Fibroblast of skin of left biceps (primary cell): ENCODE data around the gene HSD17B1.
"Not testable (repeated sequence)": the region's sequence is repeated elsewhere in the genome, so short reads cannot be mapped to it uniquely, and the experiment has no call there.

Experiments used
- DNase-seq, 2 experiments: peaks; one replicate each; pipeline ENCODE4 v3.0.0-alpha.2; 2013; ENCODE audit warnings: low read depth in 2 of 2

The HSD17B1 gene

DNA sequence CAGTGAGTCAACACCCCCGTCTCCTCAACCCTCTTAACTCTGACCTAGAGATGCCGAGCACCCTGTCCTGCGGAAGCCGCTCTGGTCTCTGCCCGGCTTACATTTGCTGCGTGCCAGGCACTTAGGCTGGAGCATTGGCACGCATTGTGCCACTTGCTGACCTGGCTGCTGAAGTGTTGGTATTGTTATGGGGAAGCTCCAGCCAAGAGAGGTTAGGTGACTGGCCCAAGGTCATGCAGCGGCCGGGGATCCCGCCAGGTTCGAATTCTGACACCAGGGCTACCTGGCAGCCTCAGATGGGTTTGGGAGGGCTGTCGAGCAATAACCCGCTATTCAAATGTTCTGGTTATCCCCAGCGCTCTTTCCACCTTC is 5.0 kb upstream of the HSD17B1 start:
- no peak for DNase-seq

DNA sequence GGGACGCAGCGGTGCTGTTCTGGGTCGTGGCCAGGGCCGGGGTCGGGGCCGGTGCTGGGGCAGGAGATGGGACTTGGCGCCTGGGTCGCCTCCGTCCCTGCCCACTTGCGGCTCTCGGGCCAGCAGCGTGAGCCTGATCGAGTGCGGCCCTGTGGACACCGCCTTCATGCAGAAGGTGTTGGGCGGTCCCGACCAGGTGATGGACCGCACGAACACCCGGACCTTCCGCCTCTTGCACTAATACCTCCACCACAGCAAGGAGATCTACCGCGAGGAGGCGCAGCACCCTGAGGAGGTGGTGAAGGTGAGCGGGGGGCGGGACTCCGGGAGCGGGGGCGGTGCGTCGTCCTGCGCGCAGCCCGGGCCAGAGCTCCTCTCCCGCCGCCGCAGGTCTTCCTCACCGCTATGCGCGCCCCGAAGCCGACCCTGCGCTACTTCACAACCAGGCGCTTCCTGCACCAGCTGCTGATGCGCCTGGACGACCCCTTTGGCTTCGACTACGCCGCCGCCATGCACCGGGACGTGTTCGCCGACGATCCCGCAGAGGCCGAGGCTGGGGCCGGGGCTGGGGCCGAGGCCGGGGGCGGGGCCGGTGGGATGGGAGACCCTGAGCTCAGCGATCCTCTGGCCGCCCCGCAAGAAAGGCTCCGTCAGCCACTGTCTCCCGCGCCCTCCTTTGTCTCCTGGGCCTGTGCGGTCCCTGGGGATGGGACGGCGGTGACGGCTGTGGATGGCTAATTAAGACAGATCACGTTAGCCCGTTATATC is 4.5 kb upstream of the HSD17B1 start:
- DNase-seq = no peak

DNA sequence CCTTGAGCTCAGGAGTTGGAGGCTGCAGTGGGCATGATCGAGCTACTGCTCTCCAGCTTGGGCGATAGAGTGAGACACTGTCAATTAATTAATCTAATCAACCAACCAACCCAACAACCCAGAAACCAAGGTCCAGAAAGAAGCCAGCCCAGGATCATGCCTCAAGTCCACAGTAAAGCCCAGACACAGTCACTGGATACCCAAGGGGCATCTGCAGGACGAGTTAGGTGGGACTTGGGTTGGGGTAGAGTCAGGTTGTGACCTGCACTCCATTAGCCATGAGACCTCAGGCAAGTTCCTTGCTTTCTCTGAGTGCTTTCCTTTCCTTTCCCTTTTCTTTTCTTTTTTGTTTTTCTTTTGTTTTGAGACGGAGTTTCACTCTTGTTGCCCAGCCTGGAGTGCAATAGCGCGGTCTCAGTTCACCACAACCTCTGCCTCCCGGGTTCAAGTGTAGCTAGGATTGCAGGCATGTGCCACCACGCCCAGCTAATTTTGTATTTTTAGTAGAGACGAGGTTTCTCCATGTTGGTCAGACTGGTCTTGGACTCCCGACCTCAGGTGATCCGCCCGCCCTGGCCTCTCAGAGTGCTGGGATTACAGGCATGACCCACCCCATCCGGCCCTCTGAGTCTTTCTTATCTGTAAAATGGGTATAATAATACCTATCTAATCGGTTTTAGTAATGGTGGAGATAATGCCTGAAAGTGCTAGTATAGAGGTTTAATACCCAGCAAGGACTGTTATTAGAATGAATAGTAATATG is 3.5 kb upstream of the HSD17B1 start:
- DNase-seq = no peak

DNA sequence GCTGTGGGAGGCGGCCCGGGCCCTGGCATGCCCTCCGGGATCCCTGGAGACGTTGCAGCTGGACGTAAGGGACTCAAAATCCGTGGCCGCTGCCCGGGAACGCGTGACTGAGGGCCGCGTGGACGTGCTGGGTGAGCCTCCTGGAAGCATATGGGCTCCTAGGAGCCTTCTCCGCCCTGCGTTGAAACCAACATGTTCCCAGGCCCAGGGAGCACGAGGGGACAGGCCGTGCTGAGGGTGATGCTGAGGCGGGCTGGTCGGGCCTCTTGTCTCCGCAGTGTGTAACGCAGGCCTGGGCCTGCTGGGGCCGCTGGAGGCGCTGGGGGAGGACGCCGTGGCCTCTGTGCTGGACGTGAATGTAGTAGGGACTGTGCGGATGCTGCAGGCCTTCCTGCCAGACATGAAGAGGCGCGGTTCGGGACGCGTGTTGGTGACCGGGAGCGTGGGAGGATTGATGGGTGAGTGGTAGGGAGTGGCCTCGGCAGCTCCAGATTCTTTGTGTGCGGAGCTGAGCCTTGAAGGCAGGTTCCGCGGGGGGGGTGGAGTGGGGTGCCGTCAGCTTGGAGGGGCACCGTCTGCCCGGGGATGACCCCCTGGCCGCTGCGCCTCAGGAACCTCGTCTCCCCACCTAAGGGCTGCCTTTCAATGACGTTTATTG is 567 bp downstream of the HSD17B1 start:
- no peak for DNase-seq

DNA sequence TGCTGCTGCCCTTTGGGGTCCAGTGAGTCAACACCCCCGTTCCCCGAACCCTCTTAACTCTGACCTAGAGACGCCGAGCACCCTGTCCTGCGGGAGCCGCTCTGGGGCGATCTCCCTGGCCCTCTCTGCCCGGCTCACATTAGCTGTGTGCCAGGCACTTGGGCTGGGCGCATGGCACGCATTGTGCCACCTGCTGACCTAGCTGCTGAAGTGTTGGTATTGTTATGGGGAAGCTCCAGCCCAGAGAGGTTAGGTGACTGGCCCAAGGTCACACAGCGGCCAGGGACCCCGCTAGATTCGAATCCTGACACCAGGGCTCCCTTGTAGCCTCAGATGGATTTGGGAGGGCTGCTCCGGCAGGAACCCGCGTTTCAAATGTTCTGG is 1.1 kb downstream of the HSD17B1 start:
- no peak for DNase-seq

DNA sequence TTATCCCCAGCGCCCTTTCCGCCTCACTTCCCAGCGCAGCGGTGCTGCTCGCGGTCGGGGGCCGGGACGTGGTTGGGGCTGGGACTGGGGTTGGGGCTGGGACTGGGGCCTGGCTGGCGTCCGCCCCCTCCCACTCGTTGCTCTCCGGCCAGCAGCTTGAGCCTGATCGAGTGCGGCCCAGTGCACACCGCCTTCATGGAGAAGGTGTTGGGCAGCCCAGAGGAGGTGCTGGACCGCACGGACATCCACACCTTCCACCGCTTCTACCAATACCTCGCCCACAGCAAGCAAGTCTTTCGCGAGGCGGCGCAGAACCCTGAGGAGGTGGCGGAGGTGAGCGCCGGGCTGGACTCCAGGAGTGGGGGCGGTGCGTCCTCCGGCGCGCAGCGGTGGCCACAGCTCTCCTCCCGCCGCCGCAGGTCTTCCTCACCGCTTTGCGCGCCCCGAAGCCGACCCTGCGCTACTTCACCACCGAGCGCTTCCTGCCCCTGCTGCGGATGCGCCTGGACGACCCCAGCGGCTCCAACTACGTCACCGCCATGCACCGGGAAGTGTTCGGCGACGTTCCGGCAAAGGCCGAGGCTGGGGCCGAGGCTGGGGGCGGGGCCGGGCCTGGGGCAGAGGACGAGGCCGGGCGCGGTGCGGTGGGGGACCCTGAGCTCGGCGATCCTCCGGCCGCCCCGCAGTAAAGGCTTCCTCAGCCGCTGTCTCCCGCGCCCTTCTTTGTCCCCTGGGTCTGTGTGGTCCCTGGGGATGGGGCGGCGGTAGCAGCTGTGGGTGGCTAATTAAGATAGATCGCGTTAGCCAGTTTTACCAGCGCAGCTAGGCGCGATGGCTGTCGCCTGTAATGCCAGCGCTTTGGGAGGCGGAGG is 1.8 kb downstream of the HSD17B1 start:
- DNase-seq = peak in 1 of 2 experiments; percentile 31

DNA sequence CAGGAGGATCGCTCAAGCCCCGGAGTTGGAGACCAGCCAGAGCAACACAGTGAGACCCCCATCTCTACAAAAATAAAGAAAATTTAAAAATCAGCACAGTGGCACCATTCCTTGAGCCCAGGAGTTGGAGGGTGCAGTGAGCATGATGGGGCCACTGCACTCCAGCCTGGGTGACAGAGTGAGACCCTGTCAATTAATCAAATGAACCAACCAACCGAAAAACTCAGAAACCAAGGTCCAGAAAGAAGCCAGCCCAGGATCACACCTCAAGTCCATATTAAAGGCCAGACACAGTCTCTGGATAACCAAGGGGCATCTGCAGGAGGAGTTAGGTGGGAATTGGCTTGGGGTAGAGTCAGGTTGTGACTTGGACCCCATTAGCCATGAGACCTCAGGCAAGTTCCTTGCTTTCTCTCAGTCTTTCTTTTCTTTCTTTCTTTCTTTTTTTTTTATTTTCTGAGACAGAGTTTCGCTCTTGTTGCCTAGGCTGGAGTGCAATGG is 2.4 kb downstream of the HSD17B1 start:
- DNase-seq = no peak

DNA sequence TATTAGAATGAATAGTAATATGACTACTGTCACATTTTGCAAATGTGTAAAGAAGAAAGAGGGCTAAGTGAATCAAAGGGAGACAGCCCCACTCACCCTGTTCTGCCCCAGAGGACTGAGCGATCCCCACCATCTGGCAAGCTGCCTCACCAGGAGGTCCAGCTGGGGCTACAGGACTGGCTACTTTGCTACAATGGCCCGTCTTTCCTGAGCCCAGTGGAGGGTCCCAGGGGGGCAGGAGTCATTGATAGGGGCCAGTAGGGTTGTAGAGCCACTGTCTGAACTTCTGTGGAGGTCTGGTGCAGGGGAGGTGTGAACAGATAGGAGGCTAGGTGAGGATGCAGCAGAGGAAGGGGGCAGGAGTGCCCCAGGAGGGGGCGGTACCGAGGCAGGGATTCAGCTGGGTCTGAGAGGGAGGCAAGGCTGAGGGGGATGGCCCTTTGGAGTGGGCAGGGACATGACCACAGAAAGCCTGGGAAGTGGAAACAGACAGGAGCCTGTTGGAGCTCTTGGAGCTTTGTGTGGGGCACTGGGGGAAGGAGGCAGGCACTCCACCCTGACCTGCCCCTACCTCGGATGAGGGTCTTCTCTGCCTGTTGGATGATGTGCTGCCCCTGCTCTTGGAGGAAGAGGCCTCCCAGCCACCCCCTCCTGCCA is 3.4 kb downstream of the HSD17B1 start:
- not testable (repeated sequence) for DNase-seq

DNA sequence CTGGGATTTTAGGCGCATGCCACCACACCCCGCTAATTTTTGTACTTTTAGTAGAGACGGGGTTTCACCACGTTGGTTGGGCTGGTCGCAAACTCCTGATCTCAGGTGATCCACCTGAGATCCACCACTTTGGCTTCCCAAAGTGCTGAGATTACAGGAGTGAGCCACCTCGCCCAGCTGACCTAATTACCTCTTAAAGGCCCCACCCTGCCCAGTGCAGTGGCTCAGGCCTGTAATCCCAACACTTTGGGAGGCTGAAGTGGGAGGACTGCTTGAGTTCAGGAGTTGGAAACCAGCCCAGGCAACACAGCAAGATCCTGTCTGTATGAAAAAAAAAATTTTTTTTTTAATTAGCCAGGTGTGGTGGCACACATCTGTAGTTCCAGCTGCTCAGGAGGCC is 6.4 kb downstream of the HSD17B1 start:
- no peak for DNase-seq

DNA sequence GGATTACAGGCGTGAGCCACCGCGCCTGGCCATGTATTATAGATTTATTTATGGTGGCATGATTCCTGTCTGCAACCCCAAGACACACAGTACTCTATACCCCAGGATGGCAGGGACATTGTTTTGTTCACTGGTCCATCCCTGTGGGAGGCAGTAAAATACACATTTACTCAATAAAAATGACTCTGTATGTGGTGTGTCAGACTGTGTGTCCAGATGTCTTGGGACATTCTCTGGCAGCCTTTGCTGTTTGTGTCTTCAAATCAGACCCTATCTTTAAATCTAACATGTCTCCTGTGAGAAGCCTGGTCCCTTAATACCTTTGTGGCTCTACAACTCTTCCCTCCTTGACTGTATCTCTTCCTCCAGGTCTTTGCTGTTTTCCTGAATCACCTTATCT is 7.5 kb downstream of the HSD17B1 start:
- no peak for DNase-seq

DNA sequence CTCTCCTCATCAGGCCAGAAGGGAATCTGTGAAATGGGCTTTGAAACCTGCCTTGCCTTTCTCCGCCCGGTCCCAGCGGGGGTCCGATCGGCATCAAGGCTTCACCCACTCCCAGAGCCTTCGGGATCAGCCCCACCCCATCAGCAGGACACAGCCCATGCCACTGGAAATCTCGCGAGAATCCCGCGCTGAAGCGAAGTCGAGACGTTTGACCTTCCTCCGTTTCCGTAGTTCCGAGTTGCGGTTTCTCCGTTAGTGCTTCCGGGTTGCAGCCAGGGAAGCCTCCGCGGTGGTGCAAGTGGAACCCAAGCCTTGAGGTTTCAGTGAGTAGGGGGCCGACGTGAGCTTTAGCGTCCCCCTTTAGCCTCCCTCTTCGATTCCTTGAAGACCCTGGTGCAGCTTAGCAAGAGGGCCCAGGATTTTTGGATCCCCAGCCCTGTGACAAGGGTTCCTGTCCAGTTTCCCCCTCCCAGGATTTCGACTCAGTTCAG is 9.2 kb downstream of the HSD17B1 start, which contains the start of gene COASY:
Gene COASY, plus strand, starts transcription at position 252 of the 491 bp plus-strand sequence. CDS start 475 bp downstream, outside the sequence.
- peak; percentile 95 to 96 for DNase-seq

DNA sequence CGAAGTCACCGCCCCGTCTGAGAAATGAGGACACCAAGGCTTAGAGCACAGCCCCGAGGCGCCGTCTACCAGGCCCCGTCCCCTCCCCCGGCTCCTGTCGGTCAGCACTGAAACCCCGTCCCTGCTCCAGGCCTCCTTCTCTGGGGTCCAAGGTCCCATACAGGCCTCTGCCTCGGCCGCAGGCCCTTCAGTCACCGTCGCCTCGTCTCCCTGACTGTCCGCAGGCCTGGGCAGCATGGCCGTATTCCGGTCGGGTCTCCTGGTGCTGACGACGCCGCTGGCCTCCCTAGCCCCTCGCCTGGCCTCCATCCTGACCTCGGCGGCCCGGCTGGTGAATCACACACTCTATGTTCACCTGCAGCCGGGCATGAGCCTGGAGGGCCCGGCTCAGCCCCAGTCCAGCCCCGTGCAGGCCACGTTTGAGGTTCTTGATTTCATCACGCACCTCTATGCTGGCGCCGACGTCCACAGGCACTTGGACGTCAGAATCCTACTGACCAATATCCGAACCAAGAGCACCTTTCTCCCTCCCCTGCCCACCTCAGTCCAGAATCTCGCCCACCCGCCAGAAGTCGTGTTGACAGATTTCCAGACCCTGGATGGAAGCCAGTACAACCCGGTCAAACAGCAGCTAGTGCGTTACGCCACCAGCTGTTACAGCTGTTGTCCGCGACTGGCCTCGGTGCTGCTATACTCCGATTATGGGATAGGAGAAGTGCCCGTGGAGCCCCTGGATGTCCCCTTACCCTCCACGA is 9.8 kb downstream of the HSD17B1 start:
- DNase-seq = no peak

DNA sequence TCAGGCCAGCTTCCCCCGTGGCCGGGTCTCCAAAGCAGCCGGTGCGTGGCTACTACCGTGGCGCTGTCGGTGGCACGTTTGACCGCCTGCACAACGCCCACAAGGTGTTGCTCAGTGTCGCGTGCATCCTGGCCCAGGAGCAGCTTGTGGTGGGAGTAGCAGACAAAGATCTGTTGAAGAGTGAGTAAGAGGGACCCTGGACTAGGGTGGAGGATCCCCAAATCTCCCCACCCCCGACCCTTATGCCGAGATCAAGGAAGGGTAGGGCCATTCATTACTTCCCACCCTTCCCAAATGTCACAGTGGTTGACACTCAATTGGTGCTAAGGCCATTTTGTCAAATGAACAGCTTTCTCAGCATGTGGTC is 10.4 kb downstream of the HSD17B1 start:
- DNase-seq = no peak

DNA sequence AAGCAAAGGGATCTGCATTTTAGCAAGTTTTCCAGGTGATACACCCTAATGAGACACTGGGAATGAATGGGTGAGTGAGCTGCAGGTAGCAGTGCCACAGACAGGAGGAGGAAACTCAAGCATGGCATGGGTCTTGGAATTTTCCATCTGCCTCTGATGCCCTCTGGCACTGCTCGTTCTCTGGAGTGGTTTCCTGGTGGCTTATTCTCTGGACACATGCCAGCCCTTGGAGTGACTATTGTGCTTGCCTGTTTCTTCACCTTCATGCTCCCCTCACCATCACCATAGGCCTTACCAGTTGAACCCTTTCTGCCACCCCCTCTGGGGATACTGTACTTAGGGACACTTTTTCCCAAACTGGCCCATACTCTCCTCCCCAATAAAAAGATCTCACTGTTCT is 10.8 kb downstream of the HSD17B1 start:
- DNase-seq = no peak

DNA sequence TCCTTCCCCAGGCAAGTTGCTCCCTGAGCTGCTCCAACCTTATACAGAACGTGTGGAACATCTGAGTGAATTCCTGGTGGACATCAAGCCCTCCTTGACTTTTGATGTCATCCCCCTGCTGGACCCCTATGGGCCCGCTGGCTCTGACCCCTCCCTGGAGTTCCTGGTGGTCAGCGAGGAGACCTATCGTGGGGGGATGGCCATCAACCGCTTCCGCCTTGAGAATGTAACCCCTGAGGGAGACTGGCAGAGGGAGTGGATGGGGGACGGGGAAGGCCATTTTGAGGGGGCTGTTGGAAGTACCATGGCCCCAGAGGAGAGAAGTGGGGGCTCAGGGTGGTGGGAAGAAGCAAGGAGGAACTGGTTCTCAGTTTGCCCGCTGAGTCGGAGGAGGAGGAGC is 11.2 kb downstream of the HSD17B1 start:
- no peak for DNase-seq

DNA sequence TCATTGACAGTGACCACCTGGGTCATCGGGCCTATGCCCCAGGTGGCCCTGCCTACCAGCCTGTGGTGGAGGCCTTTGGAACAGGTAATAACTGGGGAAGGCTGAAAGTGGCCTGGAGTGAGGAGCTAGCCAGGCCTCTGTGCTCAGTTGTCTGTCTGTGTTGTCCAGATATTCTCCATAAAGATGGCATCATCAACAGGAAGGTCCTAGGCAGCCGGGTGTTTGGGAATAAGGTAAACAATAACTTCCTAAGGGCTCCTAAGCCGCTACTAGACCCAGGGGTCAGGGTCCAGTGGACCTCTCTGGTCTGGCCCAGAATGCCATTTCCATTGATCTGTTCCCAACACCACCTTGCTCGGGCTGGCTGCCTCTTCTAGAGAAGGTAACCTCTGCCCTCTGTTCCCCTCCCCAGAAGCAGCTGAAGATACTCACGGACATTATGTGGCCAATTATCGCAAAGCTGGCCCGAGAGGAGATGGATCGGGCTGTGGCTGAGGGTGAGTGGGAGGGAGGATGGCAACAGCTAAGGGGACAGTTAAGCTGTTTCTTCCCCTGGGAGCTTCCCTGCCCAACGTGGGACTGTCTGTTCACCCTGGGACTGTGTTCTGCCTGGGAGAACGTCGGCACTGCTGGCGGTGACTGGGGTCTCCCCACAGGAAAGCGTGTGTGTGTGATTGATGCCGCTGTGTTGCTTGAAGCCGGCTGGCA is 12.2 kb downstream of the HSD17B1 start:
- no peak for DNase-seq

DNA sequence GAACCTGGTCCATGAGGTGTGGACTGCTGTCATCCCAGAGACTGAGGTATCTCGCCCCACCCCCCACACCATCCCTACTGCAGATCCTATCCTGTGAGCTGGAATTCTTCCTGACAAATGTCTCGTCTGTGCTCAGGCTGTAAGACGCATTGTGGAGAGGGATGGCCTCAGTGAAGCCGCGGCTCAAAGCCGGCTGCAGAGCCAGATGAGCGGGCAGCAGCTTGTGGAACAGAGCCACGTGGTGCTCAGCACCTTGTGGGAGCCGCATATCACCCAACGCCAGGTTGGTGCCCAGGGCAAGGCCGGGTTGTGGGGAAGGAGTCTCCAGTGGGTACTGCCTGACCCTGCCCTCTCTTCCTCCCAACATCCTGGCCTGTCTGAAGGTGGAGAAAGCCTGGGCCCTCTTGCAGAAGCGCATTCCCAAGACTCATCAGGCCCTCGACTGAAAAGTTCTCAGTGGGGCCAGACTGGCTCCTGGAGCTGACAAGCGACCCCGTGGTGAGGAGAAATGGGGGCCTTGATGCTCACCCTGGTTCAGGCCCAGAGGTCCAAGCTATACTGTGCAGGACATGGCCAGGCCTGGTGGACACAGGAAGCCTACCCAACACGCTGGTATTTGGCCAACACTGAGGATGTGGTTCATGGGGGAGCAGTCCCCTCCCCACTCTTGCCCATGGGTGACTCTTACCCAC is 12.9 kb downstream of the HSD17B1 start:
- DNase-seq = no peak

DNA sequence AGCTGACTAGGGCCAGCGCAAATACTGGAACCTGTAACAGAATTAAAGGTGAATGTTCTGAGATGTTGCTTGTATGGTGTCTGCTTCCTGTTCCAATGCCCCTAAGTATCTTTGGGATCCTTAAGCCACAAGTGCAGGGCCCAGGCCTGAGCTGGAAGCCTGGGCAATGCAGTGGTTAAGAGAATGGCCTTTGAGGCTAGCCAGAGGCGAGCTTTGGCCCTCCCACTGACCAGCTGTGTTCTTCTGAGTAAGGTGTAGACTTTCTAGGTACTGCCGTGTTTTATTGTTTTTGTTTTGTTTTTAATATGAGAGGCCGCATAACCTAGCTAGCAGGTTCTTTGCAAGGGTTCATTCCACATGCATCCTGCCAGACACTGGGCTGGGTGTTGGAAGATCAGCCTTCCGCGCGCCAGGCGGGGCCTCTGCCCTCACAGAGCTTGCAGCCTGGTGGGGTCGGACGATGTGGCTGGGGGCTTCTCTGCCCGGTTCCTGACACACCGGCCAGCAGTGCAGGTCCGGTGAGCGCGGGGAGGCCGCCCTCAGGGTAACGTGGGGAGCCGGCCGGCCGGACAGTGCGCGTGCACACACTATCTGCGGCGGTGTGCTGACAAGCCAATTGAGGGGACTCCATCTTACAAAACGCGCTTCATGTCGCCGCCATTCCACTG is 13.6 kb downstream of the HSD17B1 start:
- no peak for DNase-seq
